Activated CD4-positive, alpha-beta T cell treated with anti-CD3 and anti-CD28 coated beads for 36 hours (primary cell): Measurements from ENCODE around the gene MBD1. TPM values are rescaled to one million over a fixed set of nuclear protein-coding genes. Genes with fewer than 3 reads are reported as not detected.
A peak's percentile ranks its signal among the peaks of the same experiment; 100 is the strongest.

Experiments
- ATAC-seq: fragments of 200-7000 bp; cut with Tn5 transposase; one replicate; pipeline ENCODE4 v1.10.0; 2021; ENCODE audit warnings: mild to moderate bottlenecking, moderate library complexity
- CTCF ChIA-PET: fragments of 350-600 bp; sonication (Branson Sonifier 250); formaldehyde crosslinking; loops from one replicate; lab custom pipeline; 2021; ENCODE audit warnings: antibody characterized with exemption; lab: Charles Lee
- POLR2A ChIA-PET: fragments of 350-600 bp; sonication (Branson Sonifier 250); formaldehyde crosslinking; loops from one replicate; lab custom pipeline; 2021; ENCODE audit warnings: antibody characterized with exemption, inconsistent platforms; lab: Charles Lee
- DNase-seq: peaks from one replicate; pipeline ENCODE4 v3.0.0-alpha.2; 2020
- H3K27ac Mint-ChIP-seq: one replicate; pipeline ENCODE4 v1.8.0; 2021; ENCODE audit warnings: mixed read lengths
- H3K27me3 Mint-ChIP-seq: one replicate; pipeline ENCODE4 v1.8.0; 2021; ENCODE audit warnings: mixed read lengths
- H3K36me3 Mint-ChIP-seq: one replicate; pipeline ENCODE4 v1.8.0; 2021; ENCODE audit warnings: low read depth, mixed read lengths
- H3K4me1 Mint-ChIP-seq: one replicate; pipeline ENCODE4 v1.8.0; 2021; ENCODE audit warnings: mixed read lengths
- H3K4me3 Mint-ChIP-seq: one replicate; pipeline ENCODE4 v1.8.0; 2021; ENCODE audit warnings: mild to moderate bottlenecking, moderate library complexity, mixed read lengths
- H3K9me3 Mint-ChIP-seq: one replicate; pipeline ENCODE4 v1.8.0; 2021; ENCODE audit warnings: low read depth, mixed read lengths
- intact Hi-C, 2 experiments: fragments of 100-400 bp; cut with DNase I in 1 of 2; cut with micrococcal nuclease in 1 of 2; formaldehyde crosslinking; loops; one replicate each; pipeline versions ENCODE4 v1.14.2 to v1.15.1; 2022 to 2024; cut with DNase I, micrococcal nuclease
- total RNA-seq, 2 experiments: library from RNA; stranded (reverse); gene quantifications; one replicate each; pipeline ENCODE4 v1.2.3, GENCODE V29; 2021

Gene MBD1
- total RNA-seq, 2 experiments from 2014 or later = 62.2 to 70.5 TPM

DNA sequence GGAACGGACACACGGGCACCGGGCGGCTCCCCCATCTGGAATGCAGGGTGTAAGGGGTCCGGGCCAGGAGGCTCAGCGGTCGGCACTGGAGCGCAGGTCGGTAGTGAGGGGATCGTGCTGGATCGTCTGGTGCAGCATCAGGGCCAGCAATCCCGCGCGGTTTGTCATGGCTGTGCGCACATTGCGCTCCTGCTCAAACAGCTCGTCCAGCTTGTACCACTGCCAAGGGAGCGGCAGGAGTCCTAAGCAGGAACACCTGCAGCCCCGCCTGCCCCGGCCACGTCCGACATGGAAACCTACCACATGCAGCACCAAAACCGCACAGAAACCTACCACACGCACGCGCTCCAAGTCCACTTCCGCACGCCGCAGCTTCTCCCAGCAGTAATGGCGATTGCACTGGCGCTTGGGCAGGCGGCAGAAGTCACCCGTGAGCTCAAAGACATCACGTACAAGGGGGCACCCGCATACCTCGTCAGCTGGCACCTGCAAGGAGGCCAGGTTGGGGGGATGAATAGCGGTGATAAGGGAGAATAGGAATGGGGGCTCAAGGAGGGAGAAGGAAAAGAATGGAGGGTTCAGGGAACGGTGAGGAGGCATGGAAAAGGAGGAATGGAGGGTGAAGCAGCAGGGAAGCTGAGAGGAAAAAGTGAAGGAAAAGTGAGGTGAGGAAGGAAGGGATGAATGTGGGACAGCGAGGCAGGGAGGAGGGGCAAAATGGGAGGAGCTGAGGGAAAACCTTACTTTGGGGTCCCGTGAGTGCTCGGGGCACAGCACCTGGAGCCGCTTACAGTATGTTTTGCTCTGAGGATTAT is 1.4 kb upstream of the MBD1 start:
- ChIA-PET CTCF (interaction anchor here (0.7 to 2.1 kb wide), 3 partner anchors 21 to 438 kb away, joined by 3 to 7 read pairs (median 3); no protein-coding TSS in a partner anchor), POLR2A (no interaction called here)
- Mint-ChIP-seq H3K27me3 (no peaks in the 10 kb centered on the region), H3K36me3 (peaks cover 65% of the 10 kb centered on the region), H3K4me3 (peak overlapping the region; percentile 18), H3K4me1 (peaks cover 42% of the 10 kb centered on the region), H3K9me3 (no peaks in the 10 kb centered on the region), H3K27ac (no peak overlapping the region)
- DNase-seq = no peak
- intact Hi-C loops = loop anchor here in 1 of 2 experiments (5.0 to 10.0 kb wide), 3 partner anchors 595 to 1328 kb away; partner anchors contain the start of genes ELAC1, ME2 and SMAD7
- no peak for ATAC-seq

DNA sequence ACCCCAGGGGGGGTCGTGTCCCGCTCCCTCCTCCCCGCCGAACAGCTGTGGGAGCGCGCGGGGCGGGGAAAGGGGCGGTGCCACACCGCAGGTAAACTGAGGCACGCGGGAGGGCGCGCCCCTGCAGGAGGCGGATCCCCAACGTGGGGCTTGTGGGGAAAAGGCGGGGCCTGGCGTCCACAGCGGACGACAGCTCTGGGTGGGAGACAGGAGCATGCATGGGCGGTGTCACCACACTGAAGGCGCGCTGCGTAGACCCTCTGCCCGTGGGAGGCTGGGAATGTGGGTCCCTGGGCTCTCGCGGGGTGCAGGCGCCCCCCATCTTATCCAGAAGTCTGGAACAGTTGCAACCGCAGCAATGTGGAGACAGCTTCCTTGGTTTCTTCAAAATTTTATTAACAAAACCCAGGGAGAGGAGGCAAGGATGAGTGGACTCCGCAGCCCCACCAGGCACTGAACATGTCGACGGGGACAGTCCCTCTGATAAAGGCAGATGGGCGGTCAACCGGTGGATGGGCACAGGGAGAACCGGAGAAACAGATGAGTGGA is 723 bp upstream of the MBD1 start:
- H3K27ac Mint-ChIP-seq = peak overlapping the region; percentile 79
- CTCF ChIA-PET = interaction anchor here (0.6 to 2.1 kb wide), 9 partner anchors 12 to 437 kb away, joined by 3 to 7 read pairs (median 3); partner anchors contain the start of gene CFAP53
- peaks cover 41% of the 10 kb centered on the region for H3K4me1 Mint-ChIP-seq
- H3K27me3 Mint-ChIP-seq = no peaks in the 10 kb centered on the region
- H3K9me3 Mint-ChIP-seq = no peaks in the 10 kb centered on the region
- POLR2A ChIA-PET = interaction anchor here (0.6 to 1.4 kb wide), 4 partner anchors 16 to 1511 kb away, joined by 3 to 6 read pairs (median 3); partner anchors contain the start of gene CFAP53
- peak overlapping the region; percentile 91 for H3K4me3 Mint-ChIP-seq
- ATAC-seq = no peak
- H3K36me3 Mint-ChIP-seq = peaks cover 64% of the 10 kb centered on the region
- no peak for DNase-seq
- intact Hi-C loops = loop anchor here (1.0 to 10.0 kb wide), 8 partner anchors 16 to 1327 kb away; partner anchors contain the start of genes CFAP53 (in 2 of the 2), ELAC1 (in 1 of the 2), ME2 (in 1 of the 2) and RPL17 (in 1 of the 2)

DNA sequence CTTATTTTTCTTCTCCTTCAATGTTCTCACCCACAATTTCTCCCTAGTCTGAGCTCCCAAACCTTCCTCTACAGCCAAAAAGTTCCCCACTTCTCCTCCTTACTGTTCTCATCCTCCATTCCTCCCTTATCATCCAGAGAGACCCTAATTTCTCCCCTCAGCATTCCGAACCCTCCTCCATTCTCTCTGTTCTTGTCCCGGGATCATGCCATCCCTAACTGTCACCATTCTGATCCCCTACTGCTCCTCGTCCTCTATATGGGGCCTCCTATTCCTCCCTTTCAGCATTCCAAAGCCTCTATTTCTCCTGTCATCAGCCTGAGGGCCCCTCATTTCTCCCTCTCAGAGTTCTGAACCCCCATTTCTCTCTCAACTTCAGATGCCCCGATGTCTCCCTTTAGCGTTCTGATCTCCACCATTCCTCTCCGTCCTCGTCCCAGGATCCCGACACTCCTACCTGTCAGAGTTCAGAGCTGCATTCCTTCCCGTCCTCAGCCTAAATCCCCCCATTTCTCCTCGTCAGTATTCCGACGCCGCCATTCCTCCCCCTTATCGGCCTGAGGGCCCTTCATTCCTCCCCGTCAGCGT is 522 bp downstream of the MBD1 start:
- H3K9me3 Mint-ChIP-seq = no peaks in the 10 kb centered on the region
- CTCF ChIA-PET = interaction anchor here (0.6 to 2.1 kb wide), 4 partner anchors 13 to 1861 kb away, joined by 3 to 7 read pairs (median 5); no protein-coding TSS in a partner anchor
- ATAC-seq (no peak), DNase-seq (no peak)
- peak overlapping the region; percentile 79 for H3K27ac Mint-ChIP-seq
- peaks cover 66% of the 10 kb centered on the region for H3K36me3 Mint-ChIP-seq
- H3K27me3 Mint-ChIP-seq = no peaks in the 10 kb centered on the region
- intact Hi-C loops = loop anchor here (1.0 to 10.0 kb wide), 8 partner anchors 14 to 1326 kb away; partner anchors contain the start of genes CFAP53 (in 2 of the 2), ELAC1 (in 1 of the 2), ME2 (in 1 of the 2) and RPL17 (in 1 of the 2)
- peak overlapping the region; percentile 91 for H3K4me3 Mint-ChIP-seq
- POLR2A ChIA-PET = interaction anchor here (1.4 kb wide), 1 partner anchor 14 kb away, joined by 6 read pairs; the partner anchor contains the start of gene CFAP53
- peaks cover 30% of the 10 kb centered on the region for H3K4me1 Mint-ChIP-seq

DNA sequence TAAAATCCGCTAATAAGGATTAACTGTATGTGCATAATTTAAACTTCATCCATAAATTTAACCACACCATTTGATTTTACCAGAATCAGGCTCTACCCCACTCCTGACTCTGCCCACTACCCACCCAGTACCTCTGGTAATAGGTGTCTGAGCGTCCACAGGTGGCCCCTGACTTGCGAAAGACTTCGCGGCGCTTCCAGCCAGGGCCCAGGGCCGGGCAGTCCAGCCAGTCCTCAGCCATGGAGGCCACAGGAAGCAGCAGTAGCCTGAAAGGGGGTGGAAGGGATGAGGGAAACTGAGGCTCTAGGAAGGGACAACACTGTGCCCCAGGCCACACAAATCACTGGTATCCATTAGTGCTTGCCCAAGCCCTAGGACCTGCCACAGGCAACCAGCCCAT is 1.6 kb downstream of the MBD1 start:
- intact Hi-C loops = loop anchor here in 1 of 2 experiments (5.0 to 10.0 kb wide), 3 partner anchors 598 to 1325 kb away; partner anchors contain the start of genes ELAC1, ME2 and SMAD7
- H3K36me3 Mint-ChIP-seq = peaks cover 65% of the 10 kb centered on the region
- H3K4me1 Mint-ChIP-seq = peaks cover 29% of the 10 kb centered on the region
- ATAC-seq = no peak
- ChIA-PET POLR2A (no interaction called here), CTCF (interaction anchor here (0.6 to 1.1 kb wide), 2 partner anchors 11 to 78 kb away, joined by 3 to 5 read pairs; no protein-coding TSS in a partner anchor)
- no peak for DNase-seq
- peak overlapping the region; percentile 91 for H3K4me3 Mint-ChIP-seq
- H3K9me3 Mint-ChIP-seq = no peaks in the 10 kb centered on the region
- H3K27ac Mint-ChIP-seq = peak overlapping the region; percentile 79
- no peaks in the 10 kb centered on the region for H3K27me3 Mint-ChIP-seq

DNA sequence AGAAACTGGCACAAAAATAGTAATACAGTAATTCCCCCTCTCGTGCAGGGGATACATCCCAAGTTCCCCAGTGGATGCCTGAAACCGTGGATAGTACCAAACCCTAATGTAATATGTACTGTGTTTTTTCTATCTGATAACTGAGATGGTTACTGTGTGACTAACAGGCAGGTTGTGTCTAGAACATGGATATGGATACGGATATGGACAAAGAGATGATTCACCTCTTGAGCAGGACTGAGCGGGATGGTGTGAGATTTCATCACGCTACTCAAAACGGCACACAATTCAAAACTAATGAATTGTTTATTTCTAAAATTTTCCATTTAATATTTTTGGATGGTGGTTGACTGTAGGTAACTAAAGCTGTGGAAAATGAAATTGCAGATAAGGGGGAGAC is 3.4 kb downstream of the MBD1 start:
- ATAC-seq (no peak), DNase-seq (no peak)
- H3K9me3 Mint-ChIP-seq = no peaks in the 10 kb centered on the region
- no peaks in the 10 kb centered on the region for H3K27me3 Mint-ChIP-seq
- H3K27ac Mint-ChIP-seq = no peak overlapping the region
- no peak overlapping the region for H3K4me3 Mint-ChIP-seq
- peaks cover 23% of the 10 kb centered on the region for H3K4me1 Mint-ChIP-seq
- CTCF ChIA-PET = no interaction called here
- POLR2A ChIA-PET = no interaction called here
- H3K36me3 Mint-ChIP-seq = peaks cover 59% of the 10 kb centered on the region
- intact Hi-C loops = no loop called here

DNA sequence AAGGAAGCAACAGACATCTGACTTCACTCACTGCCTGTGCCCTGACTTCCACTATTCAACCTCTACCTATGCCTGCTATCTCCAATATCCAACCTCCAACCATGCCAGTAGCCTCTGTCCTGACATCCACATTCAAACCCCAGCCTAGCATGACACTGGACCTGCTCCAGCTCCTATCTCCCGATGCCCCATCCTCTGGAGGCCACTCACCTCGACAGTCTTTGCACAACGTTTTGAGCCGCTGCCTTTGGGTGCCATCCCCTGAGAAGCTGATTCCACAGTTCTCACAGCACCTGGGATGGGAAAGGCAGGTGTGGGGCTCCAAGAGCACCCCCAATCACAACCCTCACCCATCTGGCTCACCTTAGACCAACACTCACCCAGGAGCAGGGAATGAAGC is 4.9 kb downstream of the MBD1 start:
- CTCF ChIA-PET = no interaction called here
- Mint-ChIP-seq H3K4me3 (no peak overlapping the region), H3K27me3 (no peaks in the 10 kb centered on the region), H3K9me3 (no peaks in the 10 kb centered on the region), H3K4me1 (peaks cover 23% of the 10 kb centered on the region), H3K36me3 (peaks cover 57% of the 10 kb centered on the region), H3K27ac (no peak overlapping the region)
- DNase-seq (no peak), ATAC-seq (no peak)
- POLR2A ChIA-PET = interaction anchor here (0.6 kb wide), 1 partner anchor 108 kb away, joined by 3 read pairs; no protein-coding TSS in a partner anchor
- intact Hi-C loops = no loop called here

DNA sequence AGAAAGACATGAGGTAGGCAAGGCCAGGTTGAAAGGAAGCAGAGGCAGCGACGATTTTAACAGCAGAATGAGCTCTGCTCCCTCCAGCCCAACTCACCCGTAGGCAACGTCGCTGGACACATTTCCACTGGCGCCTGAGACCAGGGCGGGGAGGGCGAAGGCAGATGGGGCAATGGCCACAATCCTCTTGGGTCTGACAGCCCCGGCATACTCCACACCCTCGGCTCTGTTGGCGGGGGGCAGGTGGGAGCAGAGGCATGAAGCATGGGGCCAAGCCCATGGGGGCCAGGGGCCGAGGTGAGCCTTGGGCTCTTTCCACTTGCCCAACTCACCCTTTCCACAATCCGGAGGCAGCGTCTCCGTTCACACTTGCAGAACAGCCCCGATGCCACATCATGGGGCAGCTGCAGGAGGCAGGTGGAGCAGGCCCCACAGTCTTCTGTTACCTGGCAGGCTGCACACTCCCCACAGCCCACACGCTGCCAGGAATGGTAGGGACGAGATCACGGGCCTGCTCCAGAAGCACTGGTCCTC is 5.8 kb downstream of the MBD1 start:
- no peak for ATAC-seq
- POLR2A ChIA-PET = interaction anchor here (0.6 kb wide), 1 partner anchor 109 kb away, joined by 3 read pairs; no protein-coding TSS in a partner anchor
- H3K9me3 Mint-ChIP-seq = no peaks in the 10 kb centered on the region
- no peak overlapping the region for H3K4me3 Mint-ChIP-seq
- DNase-seq = no peak
- H3K4me1 Mint-ChIP-seq = peaks cover 20% of the 10 kb centered on the region
- intact Hi-C loops = no loop called here
- H3K27ac Mint-ChIP-seq = no peak overlapping the region
- H3K36me3 Mint-ChIP-seq = peaks cover 52% of the 10 kb centered on the region
- CTCF ChIA-PET = no interaction called here
- H3K27me3 Mint-ChIP-seq = no peaks in the 10 kb centered on the region

DNA sequence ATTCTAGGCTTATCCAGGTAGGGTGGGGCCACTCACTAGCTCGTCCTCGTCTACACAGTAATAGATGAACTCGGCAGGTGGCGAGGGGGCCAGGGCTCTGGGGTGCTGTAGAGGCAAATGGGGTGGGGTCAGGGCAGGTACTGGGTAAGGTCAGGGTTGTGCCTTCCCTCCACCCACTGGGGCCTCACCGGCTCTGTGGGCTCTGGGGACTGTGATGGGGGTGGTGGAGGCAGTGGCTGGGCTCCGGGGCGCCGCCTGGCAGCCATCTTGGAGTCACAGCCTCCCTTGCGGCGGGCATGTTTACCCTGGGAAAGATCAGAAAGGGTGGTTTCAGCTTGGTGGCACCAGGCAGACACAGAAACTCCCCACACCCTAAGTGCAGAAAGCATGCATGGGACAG is 6.4 kb downstream of the MBD1 start:
- Mint-ChIP-seq H3K27me3 (no peaks in the 10 kb centered on the region), H3K4me1 (peaks cover 14% of the 10 kb centered on the region), H3K27ac (no peak overlapping the region), H3K9me3 (no peaks in the 10 kb centered on the region), H3K36me3 (peaks cover 51% of the 10 kb centered on the region), H3K4me3 (no peak overlapping the region)
- CTCF ChIA-PET = interaction anchor here (1.4 kb wide), 1 partner anchor 14 kb away, joined by 3 read pairs; no protein-coding TSS in a partner anchor
- no peak for ATAC-seq
- POLR2A ChIA-PET = no interaction called here
- intact Hi-C loops = no loop called here
- no peak for DNase-seq

DNA sequence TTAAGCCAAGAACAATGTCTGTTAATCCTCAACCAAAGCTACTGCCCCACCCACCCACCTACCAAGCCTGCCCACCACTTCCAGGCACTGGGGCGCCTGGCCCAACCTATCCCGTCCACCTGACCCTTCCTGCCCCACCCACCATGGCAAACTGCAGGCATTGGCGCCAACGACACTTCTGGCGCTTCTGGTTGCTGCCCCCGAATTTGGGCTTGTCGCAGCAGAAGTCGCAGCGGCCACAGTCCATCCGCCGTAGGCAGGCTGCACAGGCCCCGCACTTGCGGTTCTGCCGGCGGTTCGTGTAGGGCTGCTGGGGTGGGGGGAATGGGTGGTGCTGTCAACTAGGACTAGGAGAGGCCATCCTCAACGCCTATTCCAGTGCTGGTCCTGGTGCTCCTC is 7.3 kb downstream of the MBD1 start:
- Mint-ChIP-seq H3K27me3 (no peaks in the 10 kb centered on the region), H3K9me3 (no peaks in the 10 kb centered on the region), H3K4me1 (peaks cover 7% of the 10 kb centered on the region), H3K4me3 (no peak overlapping the region), H3K36me3 (peaks cover 53% of the 10 kb centered on the region), H3K27ac (no peak overlapping the region)
- intact Hi-C loops = no loop called here
- ChIA-PET CTCF (interaction anchor here (1.4 kb wide), 1 partner anchor 15 kb away, joined by 3 read pairs; no protein-coding TSS in a partner anchor), POLR2A (no interaction called here)
- no peak for DNase-seq
- ATAC-seq = no peak

DNA sequence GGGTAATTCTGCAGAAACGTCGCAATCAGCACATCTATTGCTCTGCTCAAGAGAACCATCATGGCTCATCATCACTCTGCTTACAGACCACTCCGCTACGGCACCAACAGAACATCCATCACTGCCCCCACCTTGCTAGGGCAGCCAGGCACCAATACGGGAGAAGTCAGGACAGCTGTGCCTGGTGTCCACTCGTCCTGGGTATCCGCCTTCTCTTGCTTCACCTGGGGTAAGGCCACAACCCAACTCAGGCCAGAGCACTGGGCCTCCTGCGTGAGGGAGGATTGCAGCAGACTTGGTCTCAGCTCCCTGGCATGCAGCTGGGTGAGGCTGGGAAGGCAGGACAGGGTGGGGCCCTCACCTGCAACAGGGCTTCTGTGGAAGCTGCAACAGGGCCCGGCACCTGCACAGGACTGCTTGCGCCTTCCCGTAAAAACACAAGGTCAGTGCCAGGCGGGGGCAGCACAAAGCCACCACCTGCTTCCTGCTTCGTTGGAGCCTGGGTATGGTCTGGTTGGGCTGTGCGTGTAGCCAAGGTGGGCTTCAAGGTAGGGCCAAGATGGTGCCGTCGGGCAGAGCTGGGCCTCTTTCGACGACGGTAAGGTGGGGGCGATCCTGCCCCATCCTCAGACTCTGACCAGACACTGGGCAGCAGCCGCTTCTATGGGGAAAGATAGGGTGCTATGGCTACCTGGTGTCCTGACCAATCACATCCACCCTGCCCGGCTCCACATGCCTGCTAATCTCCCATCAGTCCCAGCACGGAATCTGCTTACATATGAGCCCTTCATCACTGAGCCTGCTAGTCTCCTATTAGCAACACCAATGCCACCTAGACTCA is 7.9 kb downstream of the MBD1 start:
- CTCF ChIA-PET = interaction anchor here (1.4 kb wide), 1 partner anchor 15 kb away, joined by 3 read pairs; no protein-coding TSS in a partner anchor
- intact Hi-C loops = no loop called here
- ATAC-seq (no peak), DNase-seq (no peak)
- Mint-ChIP-seq H3K27me3 (no peaks in the 10 kb centered on the region), H3K4me3 (no peak overlapping the region), H3K36me3 (peaks cover 52% of the 10 kb centered on the region), H3K9me3 (no peaks in the 10 kb centered on the region), H3K4me1 (peaks cover 4% of the 10 kb centered on the region), H3K27ac (no peak overlapping the region)
- POLR2A ChIA-PET = no interaction called here
